HG03103 (cell line): ENCODE results near the gene HSPB9.

Experiments
- ATAC-seq: cut with Tn5 transposase; IDR thresholded peaks from one replicate; pipeline ENCODE4 v1.9.1; 2021; ENCODE audit warnings: low read depth; ENCODE audit not compliant: unreplicated experiment

HSPB9 gene

DNA sequence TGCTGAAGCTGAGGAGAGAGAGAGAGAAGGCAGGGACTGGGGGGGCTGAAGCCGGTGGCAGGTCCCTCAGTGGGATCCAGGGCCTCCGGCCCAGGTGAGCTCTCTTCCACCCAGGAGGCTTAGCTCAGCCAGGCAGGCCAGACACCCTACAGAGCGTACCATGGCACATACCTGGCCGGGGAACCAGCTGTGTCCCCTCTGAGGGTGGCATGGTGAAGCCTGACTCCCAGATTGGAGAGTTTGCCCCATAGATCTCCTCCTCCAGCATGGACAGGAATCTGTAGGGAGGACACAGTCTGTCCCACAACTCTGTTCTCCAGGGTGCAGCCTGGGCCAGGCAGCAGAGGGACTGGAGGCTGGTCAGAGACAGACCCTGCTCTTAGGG, 4.5 kb upstream of the HSPB9 start:
- ATAC-seq: no peak

DNA sequence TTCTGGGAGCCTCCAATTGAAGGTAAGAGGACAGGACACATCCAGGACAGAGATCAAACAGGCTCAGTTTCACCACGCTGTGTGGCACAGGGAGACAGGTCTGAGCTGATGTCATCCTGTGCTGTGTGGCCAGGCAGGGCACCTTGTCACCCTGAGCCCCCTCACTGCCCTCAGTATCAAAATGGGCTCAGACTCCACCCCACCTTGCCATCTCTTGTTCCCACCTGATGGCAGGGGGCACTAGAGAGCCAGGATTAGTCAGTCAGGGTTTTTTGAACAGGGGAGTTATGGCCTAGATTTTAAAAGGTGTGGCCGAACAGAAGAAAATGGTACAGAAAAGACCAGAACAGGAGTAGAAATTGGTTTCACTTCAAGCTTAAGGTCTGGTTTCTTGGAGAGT, 4.1 kb upstream of the HSPB9 start:
- no peak for ATAC-seq

DNA sequence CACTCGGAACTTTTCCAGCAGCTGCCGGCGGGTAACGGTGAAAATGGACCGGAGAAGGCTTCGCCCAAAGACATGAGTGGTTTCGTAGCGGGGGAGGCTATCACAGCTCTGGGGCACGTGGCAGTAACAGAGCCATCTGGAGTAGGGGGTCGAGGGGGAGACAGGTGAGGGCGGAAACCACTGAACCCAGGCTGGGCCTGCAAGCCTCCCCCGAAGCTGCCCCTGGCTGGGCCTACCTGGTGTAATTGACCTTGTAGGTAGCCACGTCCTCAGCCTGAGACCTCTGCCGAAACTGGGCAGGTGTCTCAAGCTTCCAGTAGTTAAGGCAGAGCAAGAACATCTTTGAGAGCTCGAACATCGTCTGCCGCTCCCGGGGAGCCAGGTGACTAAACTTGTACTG, 3.3 kb upstream of the HSPB9 start:
- ATAC-seq: no peak

DNA sequence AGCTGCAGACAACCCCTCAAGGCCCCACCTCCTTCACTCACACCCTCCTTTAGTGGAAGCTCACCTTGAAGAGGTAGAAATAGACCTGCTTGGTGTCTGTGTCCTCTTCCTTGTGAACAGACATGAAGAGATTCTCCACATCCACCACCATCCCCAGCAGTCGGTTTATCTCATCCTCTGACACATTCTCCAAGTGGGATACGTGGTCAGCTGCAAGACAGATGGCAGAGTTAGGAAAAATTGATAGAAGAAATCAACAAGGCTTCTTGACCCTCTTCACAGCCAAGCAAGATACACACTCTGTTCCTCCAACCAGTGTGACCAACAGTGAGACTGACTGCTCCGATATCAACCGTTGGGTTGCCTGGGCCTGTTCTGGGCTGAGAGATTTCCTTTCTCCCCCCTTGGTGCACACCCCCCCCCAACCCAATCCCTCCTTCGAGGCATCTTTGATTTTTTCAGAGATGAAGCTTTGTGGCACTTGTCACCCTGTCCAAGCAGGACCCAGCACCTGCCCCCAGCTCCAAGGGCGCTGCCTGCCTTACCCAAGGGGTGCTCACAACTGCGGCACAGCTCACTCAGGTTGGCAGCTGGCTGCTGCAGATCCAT, 2.3 kb upstream of the HSPB9 start:
- ATAC-seq: no peak

DNA sequence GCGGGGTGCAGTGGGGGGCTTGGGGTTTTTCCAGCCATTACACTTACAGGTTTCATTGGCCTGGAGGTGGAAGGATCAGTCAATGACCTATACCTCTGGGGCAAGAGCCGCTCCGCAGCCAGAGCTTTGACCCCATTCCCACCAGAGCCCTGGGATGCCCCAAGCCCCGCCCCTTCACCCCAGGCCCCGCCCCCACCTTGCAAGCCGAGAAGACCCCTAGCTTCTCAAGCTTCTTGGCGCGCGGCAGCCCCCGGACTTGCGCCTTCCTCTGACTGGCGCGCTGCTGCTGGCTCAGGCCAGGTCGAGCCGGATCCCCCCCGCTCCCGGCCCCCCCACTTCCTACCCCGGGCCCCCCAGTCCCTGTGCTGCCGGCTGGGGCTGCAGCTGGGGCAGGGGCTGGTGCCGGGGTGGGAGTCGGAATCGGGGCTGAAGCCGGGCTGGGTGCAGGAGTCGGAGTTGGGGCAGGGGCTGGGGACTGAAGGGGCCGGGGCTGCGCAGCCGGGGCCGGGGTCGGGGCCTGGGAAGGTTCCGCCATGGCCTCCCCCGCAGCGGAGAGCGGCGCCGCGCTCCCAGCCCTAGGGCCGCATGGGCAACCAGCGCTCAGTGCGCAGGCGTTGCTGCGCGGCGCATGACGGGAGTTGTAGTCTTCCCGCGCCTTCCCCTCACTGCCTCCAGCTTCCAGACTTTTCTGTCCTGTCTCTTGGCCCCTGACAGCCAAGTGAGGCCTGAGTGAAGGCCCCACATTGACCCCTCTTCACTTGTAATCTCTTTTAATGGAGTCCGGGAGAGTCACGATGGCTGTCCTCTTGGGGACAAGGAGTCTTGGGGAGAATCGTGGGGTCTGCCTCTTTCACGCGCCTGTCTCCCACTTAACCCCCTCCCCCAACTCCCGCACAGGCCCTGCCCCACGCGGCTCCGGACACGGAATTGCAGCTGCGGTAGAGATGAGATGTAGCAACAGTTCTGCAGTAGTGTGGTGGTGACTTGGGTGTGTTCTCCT, 1.5 kb upstream of the HSPB9 start, which contains the start of gene KAT2A:
Gene KAT2A, minus strand, starts transcription at position 598 of the 1,000 bp plus-strand sequence. Its CDS starts 63 bp downstream, at position 535.
- ATAC-seq: no peak

DNA sequence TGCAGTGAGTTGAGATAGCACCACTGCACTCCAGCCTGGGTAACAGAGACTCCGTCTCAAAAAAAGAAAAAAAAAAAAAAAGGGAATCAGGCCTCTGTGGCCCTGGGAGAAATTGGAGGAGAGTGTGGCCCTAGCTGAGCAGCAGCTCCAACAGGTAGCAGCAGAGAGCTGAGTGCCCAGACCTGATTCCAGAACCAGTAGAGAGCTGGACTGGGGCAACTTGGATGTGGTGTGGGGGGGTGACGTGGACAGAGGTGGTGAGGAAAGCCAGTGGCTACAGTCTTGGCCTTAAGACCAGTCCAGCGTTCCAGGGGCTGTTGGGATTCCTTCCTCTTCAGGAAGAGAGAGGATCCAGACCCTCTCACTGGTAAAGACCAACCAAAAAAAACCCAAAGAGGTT, 1.7 kb downstream of the HSPB9 start:
- no peak for ATAC-seq

DNA sequence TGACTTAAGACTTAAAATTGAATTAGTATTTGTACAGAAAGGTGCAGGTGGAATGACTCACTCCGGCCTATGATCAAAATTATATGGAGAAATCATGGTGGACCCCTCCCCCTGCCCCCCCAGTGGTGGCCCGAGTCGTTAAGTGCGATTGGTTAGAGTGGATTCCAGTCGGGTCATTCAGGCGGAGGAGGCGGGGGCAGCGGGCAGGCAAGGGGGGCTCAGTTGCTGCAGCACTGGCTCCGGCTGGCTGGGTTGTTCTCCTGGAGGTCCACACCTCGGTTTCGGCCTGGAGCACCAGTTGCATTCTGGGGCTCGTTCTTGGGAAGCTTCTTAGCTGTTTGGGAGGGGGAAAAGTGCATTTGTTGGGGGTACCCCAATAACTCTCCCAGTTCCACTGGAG, 3.0 kb downstream of the HSPB9 start:
- no peak for ATAC-seq

DNA sequence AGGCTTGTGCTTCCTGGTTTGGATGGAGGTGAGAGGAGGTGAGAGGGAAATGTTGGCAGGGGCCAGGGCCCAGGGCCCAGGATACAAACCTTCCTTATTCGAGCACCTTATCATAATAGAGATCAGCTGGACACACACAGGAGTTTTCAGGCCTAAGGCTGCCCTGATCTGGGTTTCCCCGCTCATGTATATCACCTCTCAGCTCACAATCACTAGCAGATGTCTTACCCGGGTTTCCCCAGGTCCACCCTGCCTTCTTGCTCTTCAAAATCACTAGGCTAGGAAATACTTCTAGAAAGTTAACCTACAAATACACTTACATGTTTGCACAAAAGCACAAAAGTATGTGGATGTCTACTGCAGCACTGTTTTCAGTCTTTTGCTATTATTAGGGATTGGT, 4.2 kb downstream of the HSPB9 start:
- no peak for ATAC-seq

DNA sequence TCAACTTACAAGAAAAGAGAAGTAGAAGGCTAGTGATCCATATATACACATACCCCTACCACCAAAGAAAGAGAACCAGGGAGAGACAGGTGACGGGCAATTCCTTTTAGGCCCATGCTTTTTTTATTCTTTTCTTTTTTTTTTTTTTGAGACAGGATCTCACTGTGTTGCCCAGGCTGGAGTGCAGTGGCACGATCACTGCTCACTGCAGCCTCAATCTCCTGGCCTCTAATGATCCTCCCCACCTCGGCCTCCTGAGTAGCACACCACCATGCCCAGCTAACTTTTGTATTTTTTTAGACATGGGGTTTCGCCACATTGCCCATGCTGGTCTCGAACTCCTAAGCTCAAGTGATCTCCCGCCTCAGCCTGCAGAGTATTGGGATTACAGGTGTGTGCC, 4.8 kb downstream of the HSPB9 start:
- no peak for ATAC-seq

DNA sequence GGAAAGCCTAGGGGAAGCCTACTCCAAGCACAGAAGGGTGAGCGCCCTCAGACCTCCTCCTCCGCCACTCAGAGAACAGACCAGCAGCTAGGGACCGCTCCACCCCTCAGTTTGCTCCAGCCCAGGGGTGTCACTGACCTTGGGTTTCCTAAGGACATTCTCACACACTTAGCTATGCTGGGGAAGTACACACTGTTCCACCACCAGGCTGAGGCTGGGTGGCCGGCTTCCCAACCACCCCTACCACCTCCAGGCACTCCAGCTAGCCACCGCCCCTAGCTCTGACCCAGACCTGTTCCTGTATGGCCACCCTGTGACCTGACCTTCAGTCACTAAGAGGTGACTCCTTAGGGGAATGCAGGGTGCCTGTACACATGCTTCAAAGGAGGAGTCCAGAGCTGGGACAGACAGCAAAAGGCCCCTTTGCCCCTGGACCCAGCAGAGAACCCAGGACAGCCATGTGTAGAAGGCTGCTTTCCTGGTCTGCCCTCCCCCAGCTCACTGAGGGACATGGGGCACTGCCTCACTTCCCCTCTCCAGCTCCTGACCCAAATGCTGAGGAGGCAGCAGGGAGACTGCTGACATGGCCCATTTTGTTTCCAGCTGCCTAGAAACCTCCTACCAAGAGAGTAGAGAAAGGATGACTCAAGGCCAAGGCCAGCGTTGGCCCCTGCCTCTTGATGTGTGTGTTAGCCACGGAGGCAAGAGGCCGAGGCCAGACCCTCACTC, 6.7 kb downstream of the HSPB9 start:
- ATAC-seq: no peak

DNA sequence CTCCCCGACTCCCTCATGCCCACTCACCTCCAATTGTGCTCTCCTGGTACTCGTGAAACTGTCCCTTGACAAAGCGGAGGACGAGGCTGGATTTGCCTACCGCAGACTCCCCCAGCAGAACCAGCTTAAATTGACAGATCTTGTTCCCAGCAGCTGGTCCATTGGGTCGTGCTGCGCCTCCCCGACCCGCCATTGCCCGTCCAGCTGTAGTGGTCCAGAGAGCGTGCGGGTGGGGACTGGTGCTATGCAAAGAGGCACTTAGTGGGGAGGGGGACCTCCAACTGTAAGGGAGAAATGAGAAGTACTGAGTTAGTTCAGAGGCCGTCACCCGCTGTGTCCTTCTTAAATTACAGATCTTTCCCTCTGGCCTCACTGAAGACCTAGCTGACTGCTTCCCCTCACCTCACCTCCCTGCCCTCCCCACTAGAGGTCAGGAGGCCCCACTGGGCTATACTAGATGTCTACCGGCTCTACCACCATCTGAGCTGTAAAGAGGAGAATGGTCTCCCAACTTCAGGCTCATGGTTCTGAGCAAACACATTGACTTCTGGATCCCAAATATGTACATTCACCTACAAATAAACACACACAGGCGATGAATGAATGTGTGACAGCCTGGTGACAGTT, 7.8 kb downstream of the HSPB9 start:
- ATAC-seq: no peak

DNA sequence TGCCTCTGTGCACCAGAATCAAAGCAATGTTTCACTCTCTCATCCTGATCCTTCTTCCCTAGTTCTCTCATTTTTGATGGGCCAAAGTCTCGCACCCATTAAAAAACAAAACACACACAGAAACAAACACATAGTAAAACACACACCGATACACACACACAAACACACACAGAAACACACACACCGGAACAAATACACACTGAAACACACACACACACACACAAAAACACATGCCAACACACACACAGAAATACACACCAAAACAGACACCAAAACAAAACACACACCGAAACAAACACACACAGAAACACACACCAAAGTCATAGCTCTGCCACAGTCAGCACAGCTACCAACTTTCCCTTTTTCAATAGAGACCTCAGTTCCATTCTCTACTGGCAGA, 8.6 kb downstream of the HSPB9 start:
- no peak for ATAC-seq

DNA sequence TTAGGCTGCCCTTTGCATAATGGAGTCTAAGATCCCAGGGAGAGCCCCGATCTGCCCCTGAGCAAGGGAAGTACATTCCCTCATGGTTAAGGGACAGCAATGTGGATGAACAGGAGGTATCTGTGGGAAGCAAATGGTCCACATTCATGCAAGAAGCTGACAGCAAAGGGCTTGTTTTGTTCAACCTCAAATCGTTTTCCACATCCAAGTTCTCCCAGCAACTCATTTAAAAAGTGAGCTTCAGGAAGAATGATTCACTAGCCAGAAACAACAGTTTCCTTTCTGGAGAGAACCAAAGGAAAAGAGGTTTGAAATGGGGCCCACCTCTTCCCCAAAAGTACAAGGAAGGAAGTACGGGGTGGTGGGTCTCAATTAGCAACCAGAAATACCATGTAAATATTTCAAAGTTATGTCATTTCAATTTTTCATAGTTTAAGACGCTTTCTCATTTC, 9.4 kb downstream of the HSPB9 start:
- no peak for ATAC-seq

DNA sequence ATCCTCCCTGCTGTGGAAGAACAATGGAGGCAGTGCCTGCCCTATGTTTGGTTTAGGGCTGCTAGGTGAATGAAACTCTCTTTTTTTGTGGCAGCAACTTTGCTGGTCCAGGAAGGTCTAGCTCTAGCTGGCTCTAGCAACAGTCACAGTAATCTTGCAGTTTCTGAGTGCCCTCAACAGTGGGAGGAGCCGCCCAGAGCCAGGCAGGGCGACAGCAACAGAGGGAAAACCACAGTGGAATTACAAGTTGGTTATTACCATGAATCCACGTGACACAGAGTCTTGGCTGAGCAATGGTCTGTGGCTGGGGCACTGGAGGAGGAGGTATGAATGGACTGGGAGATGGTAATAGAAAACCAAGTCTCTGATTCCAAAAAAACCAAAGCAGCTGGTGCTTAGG, 10.3 kb downstream of the HSPB9 start:
- peak; percentile 11 for ATAC-seq

DNA sequence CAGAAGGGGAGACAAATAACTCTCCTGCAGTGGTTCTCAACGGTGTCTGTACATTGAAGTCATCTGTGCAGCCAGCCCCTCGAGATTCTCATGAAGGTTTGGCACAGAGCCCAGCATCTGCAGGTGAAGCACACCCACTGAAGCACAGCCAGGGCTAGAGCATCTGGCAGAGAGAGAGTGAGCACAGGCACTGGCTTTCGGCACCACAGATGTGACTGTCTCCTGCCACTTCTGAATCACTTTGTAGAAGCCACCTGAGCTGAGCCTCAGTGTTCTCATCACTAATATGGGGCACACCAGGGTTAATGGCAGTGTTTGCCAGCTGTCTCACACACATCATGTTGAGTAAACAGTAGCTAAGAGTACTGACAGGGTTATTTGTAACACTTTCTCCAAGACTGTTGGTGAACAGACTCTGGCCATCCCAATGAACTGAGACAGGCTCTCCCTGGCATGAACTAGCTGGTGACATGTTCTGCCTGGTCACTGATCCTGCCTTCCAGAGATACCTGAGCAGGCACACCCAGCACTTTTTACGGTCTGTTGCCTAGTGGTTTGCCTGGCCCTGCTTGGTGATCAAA, 10.9 kb downstream of the HSPB9 start:
- ATAC-seq: peak; percentile 67

DNA sequence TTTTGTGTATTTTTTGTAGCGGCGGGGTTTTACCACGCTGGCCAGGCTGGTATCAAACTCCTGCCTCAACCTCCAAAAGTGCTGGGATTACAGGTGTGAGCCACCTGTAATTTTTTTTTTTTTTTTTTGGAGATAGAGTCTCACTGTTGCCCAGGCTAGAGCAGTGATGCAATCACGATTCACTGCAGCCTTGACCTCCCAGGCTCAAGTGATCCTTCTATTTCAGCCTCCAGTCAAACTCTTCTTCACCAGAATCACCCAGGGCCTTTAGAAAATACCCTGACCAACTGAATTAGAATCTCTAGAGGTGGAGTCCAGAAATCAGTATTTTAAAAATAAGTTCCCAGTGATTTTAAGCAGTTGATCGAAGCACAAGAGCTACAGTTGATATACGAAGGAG, 12.5 kb downstream of the HSPB9 start:
- ATAC-seq: no peak

DNA sequence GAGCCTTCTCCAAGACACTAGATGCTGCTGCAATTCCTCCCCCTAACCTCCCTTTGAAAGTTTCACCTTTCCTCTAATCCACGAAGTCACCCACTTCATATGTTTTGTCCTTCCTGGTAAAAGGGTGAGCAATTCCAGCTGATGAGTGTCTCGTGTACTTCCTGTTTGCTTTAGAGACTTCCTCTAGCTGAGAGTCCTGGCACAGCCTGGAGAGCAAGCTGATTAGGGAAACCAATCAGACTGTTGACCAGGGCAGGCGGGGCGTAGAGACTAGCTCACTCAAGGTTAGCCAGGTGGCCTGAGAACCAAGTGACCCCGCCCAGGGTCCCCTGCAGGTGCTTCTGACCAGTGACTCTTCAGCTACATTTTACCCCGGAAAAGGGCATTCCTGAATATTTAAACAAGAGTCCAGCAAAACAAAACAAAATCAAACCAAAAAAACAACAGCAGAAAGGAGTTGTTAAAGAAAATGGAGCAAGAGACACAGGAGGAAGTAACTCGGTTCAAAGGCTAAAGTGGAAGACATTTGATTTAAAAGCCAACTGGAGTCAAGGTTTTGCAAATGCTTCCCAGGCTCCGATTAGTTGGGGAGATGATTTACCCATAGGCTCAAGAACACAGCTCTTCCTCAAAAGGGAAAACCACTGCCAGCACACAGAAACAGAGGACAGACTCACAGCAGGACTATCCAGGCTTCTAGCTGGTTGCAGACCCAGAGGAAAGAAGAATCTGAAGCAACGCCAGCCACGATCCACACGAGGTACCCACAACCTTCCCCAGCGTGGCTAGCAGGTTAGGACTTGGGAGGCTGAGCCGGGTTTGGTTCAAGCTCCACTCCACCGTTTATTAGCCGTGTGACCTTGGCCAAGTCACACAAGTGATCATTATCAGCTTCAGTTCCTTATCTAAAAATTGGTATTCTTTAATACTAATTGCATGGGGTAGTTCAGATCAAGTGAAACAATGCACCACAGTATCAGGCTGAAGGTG, 13.4 kb downstream of the HSPB9 start:
- no peak for ATAC-seq

DNA sequence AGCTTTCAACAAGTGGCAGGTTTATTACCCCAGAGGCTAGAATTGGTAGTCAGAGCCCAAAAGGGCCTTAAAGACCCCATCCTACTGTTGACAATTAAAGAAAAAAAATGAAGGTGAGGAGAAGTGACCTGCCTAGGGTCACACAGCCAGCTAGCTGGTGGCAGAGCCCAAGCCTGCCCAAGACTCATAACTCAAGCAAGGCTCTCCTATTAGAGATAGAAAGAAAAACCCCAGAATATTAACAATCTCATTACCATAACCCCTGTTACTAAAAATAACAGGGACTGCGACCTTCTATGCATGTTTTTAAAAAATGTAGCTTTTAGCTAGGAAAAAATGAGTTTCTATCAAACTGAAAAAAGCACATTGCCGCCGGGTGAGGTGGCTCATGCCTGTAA, 14.0 kb downstream of the HSPB9 start:
- no peak for ATAC-seq
